GM12874 (cell line): ENCODE data around the gene EFCAB6.

Experiments used
- TF ChIP-seq, protein P1 (sequence below): IDR thresholded peaks from 2 replicates; pipeline ENCODE4 v1.5.1; 2011; ENCODE audit warnings: low read depth, mild to moderate bottlenecking, control low read depth, low read length, moderate library complexity; ENCODE audit not compliant: insufficient read depth

The EFCAB6 gene

DNA sequence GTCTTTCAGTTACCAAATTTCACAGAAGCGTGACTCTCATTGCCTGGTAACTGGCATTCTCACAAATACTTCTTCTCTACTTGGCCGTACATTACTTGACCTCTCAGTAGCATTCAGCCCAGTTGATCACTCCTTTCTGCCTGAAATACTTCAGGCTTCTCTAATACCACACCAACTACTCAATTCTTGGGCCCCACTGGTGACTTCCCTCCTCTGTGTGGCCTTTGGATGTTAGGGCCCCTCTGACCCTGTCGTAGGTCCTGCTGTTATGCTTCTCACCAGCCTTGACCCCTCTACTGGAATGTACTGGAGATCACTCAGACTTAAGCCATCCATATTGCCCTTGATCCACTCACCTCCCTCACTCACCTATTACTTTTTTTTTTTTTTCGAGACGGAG, 2.2 kb upstream of the EFCAB6 start:
- TF ChIP-seq, protein P1, sequence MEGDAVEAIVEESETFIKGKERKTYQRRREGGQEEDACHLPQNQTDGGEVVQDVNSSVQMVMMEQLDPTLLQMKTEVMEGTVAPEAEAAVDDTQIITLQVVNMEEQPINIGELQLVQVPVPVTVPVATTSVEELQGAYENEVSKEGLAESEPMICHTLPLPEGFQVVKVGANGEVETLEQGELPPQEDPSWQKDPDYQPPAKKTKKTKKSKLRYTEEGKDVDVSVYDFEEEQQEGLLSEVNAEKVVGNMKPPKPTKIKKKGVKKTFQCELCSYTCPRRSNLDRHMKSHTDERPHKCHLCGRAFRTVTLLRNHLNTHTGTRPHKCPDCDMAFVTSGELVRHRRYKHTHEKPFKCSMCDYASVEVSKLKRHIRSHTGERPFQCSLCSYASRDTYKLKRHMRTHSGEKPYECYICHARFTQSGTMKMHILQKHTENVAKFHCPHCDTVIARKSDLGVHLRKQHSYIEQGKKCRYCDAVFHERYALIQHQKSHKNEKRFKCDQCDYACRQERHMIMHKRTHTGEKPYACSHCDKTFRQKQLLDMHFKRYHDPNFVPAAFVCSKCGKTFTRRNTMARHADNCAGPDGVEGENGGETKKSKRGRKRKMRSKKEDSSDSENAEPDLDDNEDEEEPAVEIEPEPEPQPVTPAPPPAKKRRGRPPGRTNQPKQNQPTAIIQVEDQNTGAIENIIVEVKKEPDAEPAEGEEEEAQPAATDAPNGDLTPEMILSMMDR: no peak

DNA sequence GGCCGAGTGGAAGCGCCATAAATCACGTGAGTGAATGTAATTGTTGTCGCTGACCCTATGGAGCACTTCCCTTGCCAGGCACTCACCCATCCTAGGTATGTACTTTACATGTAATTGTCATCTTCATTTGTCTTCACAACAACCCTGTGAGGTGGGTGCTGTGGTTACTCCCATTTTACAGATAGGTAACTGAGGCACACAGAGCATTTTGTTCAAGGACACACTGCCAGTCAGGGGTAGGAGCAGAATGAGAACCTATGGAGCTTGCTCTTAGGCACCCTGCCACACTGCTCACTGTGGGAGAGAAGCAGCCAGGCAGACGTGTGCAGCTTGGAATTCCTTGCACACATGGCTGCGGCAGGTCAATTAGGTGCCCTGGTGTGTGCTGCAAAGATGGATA, 785 bp upstream of the EFCAB6 start:
- TF ChIP-seq, protein P1: no peak

DNA sequence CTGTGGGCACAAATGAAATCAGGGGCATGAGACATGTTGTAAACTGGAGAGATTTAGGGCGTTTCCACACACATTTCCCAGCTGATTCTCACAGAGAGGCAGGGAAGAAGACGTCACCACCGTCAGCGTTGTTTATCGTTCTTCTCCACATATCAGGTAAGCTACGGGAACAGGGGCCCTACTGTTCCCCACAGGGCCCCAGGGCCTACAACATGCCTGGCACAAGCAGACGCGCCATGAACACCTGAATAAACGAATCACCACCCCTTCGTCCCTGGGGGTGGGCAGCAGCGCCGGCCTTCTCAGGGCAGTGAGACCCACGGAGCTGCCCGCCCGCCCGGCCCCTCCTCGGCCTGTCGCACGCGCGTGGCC, 342 bp downstream of the EFCAB6 start:
- TF ChIP-seq, protein P1: no peak

DNA sequence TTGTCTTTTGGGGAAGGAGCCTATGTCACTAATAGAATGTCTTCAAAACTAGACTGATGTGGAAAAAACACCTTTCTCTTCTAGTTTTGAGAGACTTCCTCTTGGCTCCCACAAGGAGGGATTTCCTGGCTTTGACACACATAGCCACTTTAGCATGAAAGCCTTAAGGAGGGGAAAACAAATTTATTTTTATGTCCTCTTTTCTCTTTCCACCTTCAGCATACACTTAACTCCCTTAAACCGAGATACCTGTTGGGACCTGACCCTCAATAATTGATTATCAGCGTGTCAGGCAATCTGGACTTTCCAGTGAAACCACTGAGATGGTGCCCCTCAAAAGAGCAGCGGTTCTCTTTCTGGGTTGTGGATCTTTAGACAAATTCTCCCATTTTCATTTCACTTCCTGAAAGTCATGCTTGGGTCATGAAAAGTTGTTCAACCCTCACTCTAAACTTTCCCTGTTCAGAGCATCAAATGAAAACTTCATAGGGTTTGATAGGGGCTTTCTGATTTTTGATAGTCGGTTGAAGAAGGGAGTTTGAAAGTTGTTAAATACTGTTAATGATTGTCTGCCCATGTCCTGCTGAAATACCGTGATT, 9.1 kb downstream of the EFCAB6 start:
- TF ChIP-seq, protein P1: no peak

DNA sequence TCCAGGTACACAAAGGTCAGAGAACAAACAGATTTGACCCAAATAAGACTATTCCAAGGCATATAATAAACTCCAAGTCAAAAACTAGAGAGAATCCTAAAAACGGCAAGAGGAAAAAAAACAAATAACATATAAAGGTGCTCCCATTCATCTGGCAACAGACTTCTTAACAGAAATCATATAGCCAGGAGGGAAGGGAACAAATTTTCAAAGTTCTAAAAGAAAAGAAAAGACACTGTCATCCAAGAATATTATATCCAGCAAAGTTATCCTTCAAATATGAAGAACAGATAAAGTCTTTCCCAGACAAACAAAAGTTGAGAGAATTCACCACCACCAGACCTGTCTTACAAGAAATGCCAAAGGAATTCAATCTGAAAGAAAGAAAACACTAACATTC, 11.1 kb downstream of the EFCAB6 start:
- TF ChIP-seq, protein P1: no peak

DNA sequence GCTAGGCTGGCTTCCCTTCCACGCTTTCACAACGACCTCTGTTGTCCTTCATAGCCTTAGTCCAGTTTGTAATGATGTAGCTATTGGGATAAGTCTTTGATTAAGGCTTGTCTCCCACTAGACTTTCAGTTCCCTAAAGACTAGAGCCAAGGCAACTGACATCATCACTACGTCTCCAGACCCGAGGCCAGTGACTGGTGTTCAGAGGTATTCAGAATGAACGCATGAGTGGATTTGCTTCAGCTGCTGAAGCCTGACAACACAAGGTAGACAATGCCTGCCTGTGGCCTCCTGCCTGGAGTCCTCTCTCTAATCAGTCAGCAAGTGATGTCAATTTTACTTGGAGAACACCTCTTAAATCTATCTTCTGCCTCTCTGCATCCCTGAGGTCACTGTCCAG, 13.6 kb downstream of the EFCAB6 start:
- TF ChIP-seq, protein P1: no peak

DNA sequence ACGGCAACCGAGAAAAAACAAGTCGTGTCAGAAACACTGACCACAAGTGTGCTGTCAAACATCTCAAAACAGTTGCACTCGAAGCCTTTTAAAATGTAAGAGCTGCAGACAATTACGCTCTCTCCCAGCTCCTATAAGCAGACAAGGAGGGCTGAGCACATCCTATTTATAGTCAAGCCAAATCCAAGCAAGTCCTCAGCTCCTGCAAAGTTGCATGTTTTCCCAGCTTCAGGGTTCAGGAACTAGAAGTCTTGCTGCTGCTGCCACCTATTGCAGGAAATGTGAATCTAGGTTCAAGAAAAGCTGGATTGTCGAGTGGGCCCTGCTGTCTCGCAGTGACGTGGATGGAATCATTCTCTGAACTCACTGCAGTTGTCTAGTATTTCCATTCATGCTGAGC, 15.5 kb downstream of the EFCAB6 start:
- TF ChIP-seq, protein P1: no peak
